DOHH2 (cell line): Measurements from ENCODE around the gene SH2D3A.

Source experiments
- H3F3A ChIP-seq: fragments of 200-600 bp; sonication (generic), shearing (Covaris generic); 2 replicates; pipeline ENCODE4 v1.6.0; 2016; ENCODE audit warnings: antibody characterized with exemption, mild to moderate bottlenecking; ENCODE audit not compliant: control insufficient read depth, insufficient read depth
- H3K27ac ChIP-seq: fragments of 200-600 bp; sonication (generic); 2 replicates; pipeline ENCODE4 v1.5.1; 2014; ENCODE audit warnings: low read depth, mild to moderate bottlenecking, low read length, moderate library complexity
- H3K27me3 ChIP-seq: fragments of 200-600 bp; sonication (generic); 2 replicates; pipeline ENCODE4 v1.6.1; 2014; ENCODE audit warnings: mild to moderate bottlenecking, low read length, mixed read lengths; ENCODE audit not compliant: control insufficient read depth
- H3K36me3 ChIP-seq: fragments of 200-600 bp; sonication (generic); 2 replicates; pipeline ENCODE4 v1.6.1; 2014; ENCODE audit warnings: mild to moderate bottlenecking, low read length, moderate library complexity, mixed read lengths; ENCODE audit not compliant: control insufficient read depth
- H3K4me1 ChIP-seq: fragments of 200-600 bp; sonication (generic); 2 replicates; pipeline ENCODE4 v1.6.1; 2014; ENCODE audit warnings: mild to moderate bottlenecking, low read length, mixed read lengths; ENCODE audit not compliant: control insufficient read depth
- H3K4me2 ChIP-seq: fragments of 200-600 bp; sonication (generic); 2 replicates; pipeline ENCODE4 v1.6.0; 2014; ENCODE audit warnings: mild to moderate bottlenecking, low read length, moderate library complexity
- H3K4me3 ChIP-seq: fragments of 200-600 bp; sonication (generic); 2 replicates; pipeline ENCODE4 v1.5.1; 2014; ENCODE audit warnings: mild to moderate bottlenecking, low read length, mixed read lengths
- H3K79me2 ChIP-seq: fragments of 200-600 bp; sonication (generic); 2 replicates; pipeline ENCODE4 v1.6.1; 2014; ENCODE audit warnings: mild to moderate bottlenecking, low read length, mixed read lengths; ENCODE audit not compliant: control insufficient read depth
- H3K9me2 ChIP-seq: fragments of 200-600 bp; sonication (generic); replicated peaks from 2 replicates; pipeline ENCODE4 v1.6.1; 2014; ENCODE audit warnings: mild to moderate bottlenecking, low read length, mixed read lengths; ENCODE audit not compliant: control insufficient read depth
- H3K9me3 ChIP-seq: fragments of 200-600 bp; sonication (generic); 2 replicates; pipeline ENCODE4 v1.6.1; 2014; ENCODE audit warnings: antibody characterized with exemption, low read length, mixed read lengths; ENCODE audit not compliant: control insufficient read depth, insufficient read depth
- H4K20me1 ChIP-seq: fragments of 200-600 bp; sonication (generic); 2 replicates; pipeline ENCODE4 v1.6.0; 2014; ENCODE audit warnings: low read depth, mild to moderate bottlenecking, antibody characterized with exemption, low read length, moderate library complexity; ENCODE audit not compliant: control insufficient read depth, insufficient read depth
- CTCF ChIP-seq: fragments of 200-600 bp; sonication (generic); IDR thresholded peaks from one replicate; pipeline ENCODE4 v1.5.1; 2014; ENCODE audit warnings: antibody characterized with exemption, mild to moderate bottlenecking, low read depth, low read length; ENCODE audit not compliant: poor library complexity, severe bottlenecking
- EZH2phosphoT487 ChIP-seq: fragments of 200-600 bp; sonication (generic); IDR thresholded peaks from 2 replicates; pipeline ENCODE4 v1.6.1; 2017; ENCODE audit warnings: borderline replicate concordance, mild to moderate bottlenecking, antibody characterized with exemption, low read length, moderate library complexity, mixed read lengths

SH2D3A gene

GRCh38 chr19:6797646-6798045 is 30.4 kb upstream of the SH2D3A start:
- peaks cover 7% of the 10 kb centered on the region; the same call in 1 of the 2 replicates for H3K36me3 ChIP-seq
- no peak overlapping the region for H3K27ac ChIP-seq
- peaks cover 9% of the 10 kb centered on the region for H3F3A ChIP-seq
- no peak overlapping the region for H3K4me3 ChIP-seq
- no peaks in the 10 kb centered on the region for H3K27me3 ChIP-seq
- TF ChIP-seq EZH2phosphoT487 (no peak), CTCF (no peak)
- peaks cover 80% of the 10 kb centered on the region for H3K79me2 ChIP-seq
- no peaks in the 10 kb centered on the region for H3K9me2 ChIP-seq
- H3K4me1 ChIP-seq = peaks cover 48% of the 10 kb centered on the region
- no peaks in the 10 kb centered on the region for H3K9me3 ChIP-seq
- H4K20me1 ChIP-seq = peaks cover 4% of the 10 kb centered on the region; the same call in 1 of the 2 replicates
- no peak overlapping the region for H3K4me2 ChIP-seq

- H3K27ac ChIP-seq = no peak overlapping the region
Observed at GRCh38 chr19:6796278-6796677, 29.0 kb upstream of the SH2D3A start.

GRCh38 chr19:6794686-6795431 is 27.6 kb upstream of the SH2D3A start:
- TF ChIP-seq CTCF (no peak), EZH2phosphoT487 (no peak)
- H3K9me2 ChIP-seq = no peaks in the 10 kb centered on the region
- H3K27me3 ChIP-seq = no peaks in the 10 kb centered on the region
- no peaks in the 10 kb centered on the region for H3F3A ChIP-seq
- no peaks in the 10 kb centered on the region for H3K9me3 ChIP-seq
- H3K36me3 ChIP-seq = 0 out of 2 replicates have a peak, but pooled peaks cover 2% of the 10 kb centered on the region
- H3K4me1 ChIP-seq = peaks cover 31% of the 10 kb centered on the region
- no peak overlapping the region for H3K4me2 ChIP-seq
- H3K27ac ChIP-seq = no peak overlapping the region
- H3K79me2 ChIP-seq = peaks cover 88% of the 10 kb centered on the region
- H4K20me1 ChIP-seq = peaks cover 9% of the 10 kb centered on the region; the same call in 1 of the 2 replicates
- H3K4me3 ChIP-seq = no peak overlapping the region

More at GRCh38 chr19:6796278-6796677, 29.0 kb upstream of the SH2D3A start:
- Histone ChIP-seq H3K36me3 (peaks cover 3% of the 10 kb centered on the region; the same call in 1 of the 2 replicates), H3K4me3 (no peak overlapping the region), H3K9me2 (no peaks in the 10 kb centered on the region), H4K20me1 (peaks cover 9% of the 10 kb centered on the region; the same call in 1 of the 2 replicates), H3F3A (peaks cover 3% of the 10 kb centered on the region; the same call in 1 of the 2 replicates), H3K4me2 (no peak overlapping the region), H3K9me3 (no peaks in the 10 kb centered on the region), H3K27me3 (no peaks in the 10 kb centered on the region), H3K79me2 (peaks cover 89% of the 10 kb centered on the region), H3K4me1 (peaks cover 37% of the 10 kb centered on the region)
- TF ChIP-seq CTCF = no peak
